H9 (cell line): ENCODE measurements around the gene TNPO3. TPM values are rescaled to one million over a fixed set of nuclear protein-coding genes. Genes with fewer than 3 reads are reported as not detected.

Source experiments
- DNase-seq: peaks from one replicate; pipeline ENCODE4 v3.0.0-alpha.2; 2017
- H2AFZ ChIP-seq: one replicate; pipeline ENCODE4 v1.6.1; 2013; ENCODE audit warnings: mild to moderate bottlenecking, low read length, control low read depth, moderate library complexity
- H2AK5ac ChIP-seq: 2 replicates; pipeline ENCODE4 v1.6.1; 2013; ENCODE audit warnings: low read length, control low read depth, mixed read lengths; ENCODE audit not compliant: insufficient read length
- H2BK120ac ChIP-seq: one replicate; pipeline ENCODE4 v1.6.1; 2013; ENCODE audit warnings: low read depth, mild to moderate bottlenecking, low read length, control low read depth, inconsistent platforms; ENCODE audit not compliant: poor library complexity, severe bottlenecking
- H2BK12ac ChIP-seq: 2 replicates; pipeline ENCODE4 v1.6.1; 2013; ENCODE audit warnings: low read length, control low read depth, mixed read lengths, low read depth; ENCODE audit not compliant: insufficient read length
- H2BK15ac ChIP-seq: 2 replicates; pipeline ENCODE4 v1.6.1; 2013; ENCODE audit warnings: low read depth, low read length, control low read depth
- H2BK20ac ChIP-seq: one replicate; pipeline ENCODE4 v1.6.1; 2013; ENCODE audit warnings: low read depth, mild to moderate bottlenecking, low read length, control low read depth, inconsistent platforms; ENCODE audit not compliant: poor library complexity, severe bottlenecking
- H2BK5ac ChIP-seq: 2 replicates; pipeline ENCODE4 v1.6.1; 2013; ENCODE audit warnings: low read length, control low read depth, mixed read lengths; ENCODE audit not compliant: insufficient read length
- H3K14ac ChIP-seq: 2 replicates; pipeline ENCODE4 v1.6.1; 2013; ENCODE audit warnings: low read length, control low read depth; ENCODE audit not compliant: insufficient read depth
- H3K18ac ChIP-seq: 2 replicates; pipeline ENCODE4 v1.6.1; 2013; ENCODE audit warnings: low read depth, mild to moderate bottlenecking, mixed read lengths, low read length, control low read depth; ENCODE audit not compliant: insufficient read length
- H3K23ac ChIP-seq: 2 replicates; pipeline ENCODE4 v1.6.1; 2013; ENCODE audit warnings: low read length, control low read depth, mixed read lengths, low read depth; ENCODE audit not compliant: insufficient read length
- H3K23me2 ChIP-seq: 2 replicates; pipeline ENCODE4 v1.6.1; 2013; ENCODE audit warnings: low read depth, mild to moderate bottlenecking, mixed read lengths, low read length, control low read depth; ENCODE audit not compliant: insufficient read length, poor library complexity, severe bottlenecking
- H3K27ac ChIP-seq: 2 replicates; pipeline ENCODE4 v1.5.1; 2013; ENCODE audit warnings: low read length, control low read depth, mixed read lengths, low read depth; ENCODE audit not compliant: insufficient read length
- H3K27me3 ChIP-seq: 2 replicates; pipeline ENCODE4 v1.6.1; 2013; ENCODE audit warnings: low read length, control low read depth, inconsistent platforms; ENCODE audit not compliant: insufficient read depth
- H3K4ac ChIP-seq: 2 replicates; pipeline ENCODE4 v1.6.1; 2013; ENCODE audit warnings: low read depth, mild to moderate bottlenecking, control low read depth, inconsistent platforms, low read length, moderate library complexity
- H3K4me1 ChIP-seq: 2 replicates; pipeline ENCODE4 v1.6.1; 2013; ENCODE audit warnings: low read length, control low read depth, inconsistent platforms; ENCODE audit not compliant: insufficient read depth
- H3K4me2 ChIP-seq: 2 replicates; pipeline ENCODE4 v1.6.1; 2013; ENCODE audit warnings: low read length, control low read depth, mixed read lengths; ENCODE audit not compliant: insufficient read length, insufficient read depth
- H3K56ac ChIP-seq: 2 replicates; pipeline ENCODE4 v1.6.1; 2013; ENCODE audit warnings: low read depth, mild to moderate bottlenecking, mixed read lengths, low read length, control low read depth; ENCODE audit not compliant: insufficient read length
- H3K79me1 ChIP-seq: 2 replicates; pipeline ENCODE4 v1.6.1; 2013; ENCODE audit warnings: low read depth, mild to moderate bottlenecking, moderate library complexity, low read length, control low read depth, inconsistent platforms; ENCODE audit not compliant: insufficient read depth, poor library complexity, severe bottlenecking
- H3K79me2 ChIP-seq: 2 replicates; pipeline ENCODE4 v1.6.1; 2013; ENCODE audit warnings: low read length, control low read depth, inconsistent platforms; ENCODE audit not compliant: insufficient read depth
- H3K9ac ChIP-seq: 2 replicates; pipeline ENCODE4 v1.6.1; 2013; ENCODE audit warnings: low read length, control low read depth, mixed read lengths; ENCODE audit not compliant: insufficient read length; ENCODE audit errors: extremely low read depth
- H3K9me3 ChIP-seq: one replicate; pipeline ENCODE4 v1.6.1; 2013; ENCODE audit warnings: low read depth, low read length, inconsistent platforms; ENCODE audit not compliant: control insufficient read depth
- H3T11ph ChIP-seq: one replicate; pipeline ENCODE4 v1.6.1; 2013; ENCODE audit warnings: mild to moderate bottlenecking, low read length, control low read depth, inconsistent platforms
- H4K20me1 ChIP-seq: one replicate; pipeline ENCODE4 v1.6.1; 2013; ENCODE audit not compliant: control insufficient read depth, insufficient read length, insufficient read depth
- H4K5ac ChIP-seq: 2 replicates; pipeline ENCODE4 v1.6.1; 2013; ENCODE audit warnings: low read depth, mild to moderate bottlenecking, mixed read lengths, low read length, control low read depth; ENCODE audit not compliant: insufficient read length
- H4K8ac ChIP-seq: replicated peaks from 2 replicates; pipeline ENCODE4 v1.6.1; 2013; ENCODE audit warnings: low read length, control low read depth, mixed read lengths, low read depth; ENCODE audit not compliant: insufficient read length
- H4K91ac ChIP-seq: 2 replicates; pipeline ENCODE4 v1.6.1; 2013; ENCODE audit warnings: low read depth, mild to moderate bottlenecking, moderate library complexity, mixed read lengths, low read length, control low read depth; ENCODE audit not compliant: insufficient read length
- H3K27ac Mint-ChIP-seq, 3 experiments: 2 replicates in 2 of 3; 3 replicates in 1 of 3; pipeline ENCODE4 v1.8.0; 2020 to 2021; ENCODE audit warnings: mixed read lengths in 3 of 3, mild to moderate bottlenecking in 1 of 3, moderate library complexity in 1 of 3
- H3K27me3 Mint-ChIP-seq: 2 replicates; pipeline ENCODE4 v1.8.0; 2021; ENCODE audit warnings: low read depth, mild to moderate bottlenecking, moderate library complexity, mixed read lengths
- H3K36me3 Mint-ChIP-seq, 3 experiments: 2 replicates in 2 of 3; 3 replicates in 1 of 3; pipeline ENCODE4 v1.8.0; 2020 to 2021; ENCODE audit warnings: low read depth in 3 of 3, mixed read lengths in 3 of 3; ENCODE audit not compliant: insufficient read depth in 1 of 3
- H3K4me1 Mint-ChIP-seq, 2 experiments: 2 replicates each; pipeline ENCODE4 v1.8.0; 2020; ENCODE audit warnings: mixed read lengths in 2 of 2
- H3K4me3 Mint-ChIP-seq, 2 experiments: 2 replicates in 1 of 2; 3 replicates in 1 of 2; pipeline ENCODE4 v1.8.0; 2020 to 2021; ENCODE audit warnings: mild to moderate bottlenecking in 2 of 2, mixed read lengths in 2 of 2, moderate library complexity in 1 of 2
- H3K9me3 Mint-ChIP-seq, 2 experiments: 2 replicates in 1 of 2; 3 replicates in 1 of 2; pipeline ENCODE4 v1.8.0; 2020; ENCODE audit warnings: mild to moderate bottlenecking in 2 of 2, mixed read lengths in 2 of 2, moderate library complexity in 1 of 2
- WGBS: extraction: QIAGEN DNeasy Blood & Tissue Kit; methylation state at CpG from one replicate; pipeline ENCODE4 v1.1.7; 2013; ENCODE audit warnings: missing lambda C conversion rate, low lambda C conversion rate, mixed read lengths; ENCODE audit not compliant: insufficient read length; ENCODE audit errors: extremely low coverage; 5-methylcytosine and 5-hydroxymethylcytosine counted together
- total RNA-seq: library from RNA; stranded (reverse); gene quantifications from 2 replicates; pipeline ENCODE4 v1.2.1, GENCODE V29; 2021
- TF ChIP-seq, protein P1 (sequence below): fragments of 200-600 bp; sonication (generic); conservative IDR thresholded peaks from 3 replicates; pipeline ENCODE4 v1.8.0; 2021; ENCODE audit warnings: antibody characterized with exemption, mild to moderate bottlenecking

Gene TNPO3
- total RNA-seq, 1 experiment from 2014 or later, result 90.1 TPM

DNA sequence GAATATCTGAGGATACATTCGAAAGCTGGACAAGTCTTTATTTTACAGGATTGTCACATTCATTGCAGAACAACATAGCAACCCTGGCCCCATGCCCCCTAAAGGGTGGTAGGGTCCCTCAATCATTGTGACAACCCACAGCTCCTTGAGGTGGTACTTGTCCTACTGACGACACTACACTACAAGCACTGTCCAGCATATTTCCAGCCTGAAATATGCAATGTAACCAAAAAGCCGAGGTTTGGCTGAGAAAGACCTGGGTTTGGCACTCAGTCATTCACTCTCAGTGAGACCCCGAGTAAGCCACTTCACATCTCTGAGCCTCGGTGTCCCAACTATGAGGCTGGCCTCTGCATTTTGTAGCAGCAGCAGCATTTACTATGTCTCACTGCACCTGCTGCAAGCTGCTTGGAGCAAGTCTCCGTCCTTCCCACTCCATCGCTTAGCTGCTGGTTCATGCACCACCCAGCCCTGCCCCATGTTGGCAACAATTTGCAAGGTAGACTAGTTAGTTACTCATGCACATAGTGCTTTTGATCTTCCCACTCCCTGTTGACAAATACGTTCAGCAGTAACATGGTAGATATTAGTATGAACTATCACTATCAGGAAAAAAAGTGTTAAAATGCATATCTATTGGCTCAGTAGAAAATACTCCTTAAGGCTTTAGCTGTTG is 43.6 kb upstream of the TNPO3 start:
- TF ChIP-seq, protein P1, sequence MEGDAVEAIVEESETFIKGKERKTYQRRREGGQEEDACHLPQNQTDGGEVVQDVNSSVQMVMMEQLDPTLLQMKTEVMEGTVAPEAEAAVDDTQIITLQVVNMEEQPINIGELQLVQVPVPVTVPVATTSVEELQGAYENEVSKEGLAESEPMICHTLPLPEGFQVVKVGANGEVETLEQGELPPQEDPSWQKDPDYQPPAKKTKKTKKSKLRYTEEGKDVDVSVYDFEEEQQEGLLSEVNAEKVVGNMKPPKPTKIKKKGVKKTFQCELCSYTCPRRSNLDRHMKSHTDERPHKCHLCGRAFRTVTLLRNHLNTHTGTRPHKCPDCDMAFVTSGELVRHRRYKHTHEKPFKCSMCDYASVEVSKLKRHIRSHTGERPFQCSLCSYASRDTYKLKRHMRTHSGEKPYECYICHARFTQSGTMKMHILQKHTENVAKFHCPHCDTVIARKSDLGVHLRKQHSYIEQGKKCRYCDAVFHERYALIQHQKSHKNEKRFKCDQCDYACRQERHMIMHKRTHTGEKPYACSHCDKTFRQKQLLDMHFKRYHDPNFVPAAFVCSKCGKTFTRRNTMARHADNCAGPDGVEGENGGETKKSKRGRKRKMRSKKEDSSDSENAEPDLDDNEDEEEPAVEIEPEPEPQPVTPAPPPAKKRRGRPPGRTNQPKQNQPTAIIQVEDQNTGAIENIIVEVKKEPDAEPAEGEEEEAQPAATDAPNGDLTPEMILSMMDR, result no peak
- Histone ChIP-seq H2AFZ (no peak overlapping the region), H2BK12ac (no peak overlapping the region), H3K14ac (no peak overlapping the region), H3K56ac (no peak overlapping the region), H3K4ac (no peak overlapping the region), H3K27me3 (no peaks in the 10 kb centered on the region), H2BK20ac (no peak overlapping the region), H4K20me1 (no peaks in the 10 kb centered on the region), H4K91ac (no peak overlapping the region), H3K27ac (no peak overlapping the region), H3K9me3 (no peaks in the 10 kb centered on the region), H3T11ph (no peak overlapping the region), H4K8ac (no peak overlapping the region), H3K79me2 (no peaks in the 10 kb centered on the region), H3K4me1 (peaks cover 3% of the 10 kb centered on the region; the same call in 1 of the 2 replicates), H2AK5ac (no peak overlapping the region), H4K5ac (no peak overlapping the region), H2BK5ac (no peak overlapping the region), H3K9ac (no peak overlapping the region), H3K23me2 (no peaks in the 10 kb centered on the region), H2BK15ac (no peak overlapping the region), H2BK120ac (no peak overlapping the region), H3K23ac (no peak overlapping the region), H3K4me2 (no peak overlapping the region), H3K79me1 (no peaks in the 10 kb centered on the region), H3K18ac (no peak overlapping the region)
- WGBS, result no CpG with 5 or more reads among the region's 8 CpGs
- H3K36me3 Mint-ChIP-seq, result no peaks in the 10 kb centered on the region
- H3K4me1 Mint-ChIP-seq, result peaks cover 0 to 4% of the 10 kb centered on the region in 2 experiments; a peak in 2 of 4 replicates
- no peak for DNase-seq
- no peak overlapping the region for H3K4me3 Mint-ChIP-seq
- H3K27me3 Mint-ChIP-seq, result peaks cover 5% of the 10 kb centered on the region
- H3K27ac Mint-ChIP-seq, result no peak overlapping the region
- no peaks in the 10 kb centered on the region for H3K9me3 Mint-ChIP-seq
